Calu3 (cell line): ENCODE measurements around the gene SCARF2. TPM values are rescaled to one million over a fixed set of nuclear protein-coding genes. Genes with fewer than 3 reads are reported as not detected.

Experiments
- BruUV-seq: library from RNA; stranded (reverse); fragments of 400-500 nt; replicated peaks from 2 replicates; lab custom pipeline; 2021; lab: Mats Ljungman, UMichigan
- CTCF ChIA-PET: fragments of 300-600 bp; sonication (Branson Sonifier 250); formaldehyde crosslinking; loops from one replicate; lab custom pipeline; 2022; ENCODE audit warnings: antibody characterized with exemption; lab: Charles Lee
- DNase-seq: peaks from one replicate; pipeline ENCODE4 v3.0.0; 2022
- H3K27ac Mint-ChIP-seq: one replicate; pipeline ENCODE4 v1.8.0; 2022; ENCODE audit warnings: mixed read lengths; ENCODE audit not compliant: unreplicated experiment
- H3K27me3 Mint-ChIP-seq: one replicate; pipeline ENCODE4 v1.8.0; 2022; ENCODE audit warnings: mixed read lengths; ENCODE audit not compliant: unreplicated experiment
- H3K36me3 Mint-ChIP-seq: one replicate; pipeline ENCODE4 v1.8.0; 2022; ENCODE audit warnings: mild to moderate bottlenecking, moderate library complexity, mixed read lengths; ENCODE audit not compliant: insufficient read depth, unreplicated experiment
- H3K4me1 Mint-ChIP-seq: one replicate; pipeline ENCODE4 v1.8.0; 2022; ENCODE audit warnings: mild to moderate bottlenecking, low read depth, mixed read lengths; ENCODE audit not compliant: unreplicated experiment
- H3K4me3 Mint-ChIP-seq: one replicate; pipeline ENCODE4 v1.8.0; 2022; ENCODE audit warnings: mild to moderate bottlenecking, low read depth, moderate library complexity, mixed read lengths; ENCODE audit not compliant: unreplicated experiment
- H3K9me3 Mint-ChIP-seq: one replicate; pipeline ENCODE4 v1.8.0; 2022; ENCODE audit warnings: low read depth, mixed read lengths; ENCODE audit not compliant: unreplicated experiment
- intact Hi-C: fragments of 100-400 bp; cut with micrococcal nuclease; formaldehyde crosslinking; loops from one replicate; pipeline ENCODE4 v1.10.0; 2022; ENCODE audit not compliant: unreplicated experiment
- total RNA-seq: library from RNA; stranded (reverse); gene quantifications from 2 replicates; pipeline ENCODE4 v1.2.3, GENCODE V29; 2022
- TF ChIP-seq, protein P1 (sequence below): fragments of 200-600 bp; IDR thresholded peaks from one replicate; pipeline ENCODE4 v1.8.0; 2022; ENCODE audit warnings: antibody characterized with exemption; ENCODE audit not compliant: unreplicated experiment

The SCARF2 gene
- total RNA-seq, 1 experiment from 2014 or later, result 0.68 TPM

DNA sequence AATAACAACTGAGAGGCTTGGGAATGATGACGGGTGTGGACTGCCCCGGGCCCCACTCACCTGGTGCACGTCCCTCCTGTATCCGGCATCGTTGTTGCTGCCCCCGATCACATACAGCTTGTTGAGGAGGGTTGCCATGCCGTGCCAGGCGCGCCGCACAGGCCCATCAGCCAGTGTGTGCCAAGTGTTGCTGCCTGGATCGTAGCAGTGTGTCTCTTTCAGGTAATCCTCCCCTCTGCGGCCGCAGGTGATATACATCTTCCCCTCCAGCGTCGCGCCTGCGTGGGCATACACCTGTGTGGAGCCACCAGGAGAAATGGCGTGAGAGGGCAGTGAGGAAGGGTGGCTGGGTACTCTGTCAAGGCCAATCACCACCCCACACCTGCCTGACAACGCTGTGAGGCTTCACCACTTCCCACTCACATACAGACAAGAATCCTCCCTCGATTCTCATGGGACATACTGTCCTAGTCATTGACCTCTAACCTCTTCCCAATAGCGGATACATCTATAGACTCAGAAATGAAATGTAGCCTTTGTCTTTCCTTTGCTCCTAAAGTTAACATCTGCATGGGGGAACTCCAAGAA is 8.9 kb upstream of the SCARF2 start:
- no peak overlapping the region for H3K4me3 Mint-ChIP-seq
- intact Hi-C loops, result no loop called here
- no TSS peak for BruUV-seq
- H3K27ac Mint-ChIP-seq, result no peak overlapping the region
- H3K27me3 Mint-ChIP-seq, result no peaks in the 10 kb centered on the region
- TF ChIP-seq, protein P1, sequence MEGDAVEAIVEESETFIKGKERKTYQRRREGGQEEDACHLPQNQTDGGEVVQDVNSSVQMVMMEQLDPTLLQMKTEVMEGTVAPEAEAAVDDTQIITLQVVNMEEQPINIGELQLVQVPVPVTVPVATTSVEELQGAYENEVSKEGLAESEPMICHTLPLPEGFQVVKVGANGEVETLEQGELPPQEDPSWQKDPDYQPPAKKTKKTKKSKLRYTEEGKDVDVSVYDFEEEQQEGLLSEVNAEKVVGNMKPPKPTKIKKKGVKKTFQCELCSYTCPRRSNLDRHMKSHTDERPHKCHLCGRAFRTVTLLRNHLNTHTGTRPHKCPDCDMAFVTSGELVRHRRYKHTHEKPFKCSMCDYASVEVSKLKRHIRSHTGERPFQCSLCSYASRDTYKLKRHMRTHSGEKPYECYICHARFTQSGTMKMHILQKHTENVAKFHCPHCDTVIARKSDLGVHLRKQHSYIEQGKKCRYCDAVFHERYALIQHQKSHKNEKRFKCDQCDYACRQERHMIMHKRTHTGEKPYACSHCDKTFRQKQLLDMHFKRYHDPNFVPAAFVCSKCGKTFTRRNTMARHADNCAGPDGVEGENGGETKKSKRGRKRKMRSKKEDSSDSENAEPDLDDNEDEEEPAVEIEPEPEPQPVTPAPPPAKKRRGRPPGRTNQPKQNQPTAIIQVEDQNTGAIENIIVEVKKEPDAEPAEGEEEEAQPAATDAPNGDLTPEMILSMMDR, result no peak
- CTCF ChIA-PET, result no interaction called here
- no peaks in the 10 kb centered on the region for H3K9me3 Mint-ChIP-seq
- no peaks in the 10 kb centered on the region for H3K4me1 Mint-ChIP-seq
- H3K36me3 Mint-ChIP-seq, result no peaks in the 10 kb centered on the region
- DNase-seq, result no peak

GRCh38 chr22:20444325-20444724 is 6.7 kb upstream of the SCARF2 start:
- TF ChIP-seq, protein P1, result no peak
- no TSS peak for BruUV-seq
- CTCF ChIA-PET, result interaction anchor here (0.7 kb wide), 1 partner anchor 120 kb away, joined by 3 read pairs; no protein-coding TSS in a partner anchor
- intact Hi-C loops, result no loop called here
- Mint-ChIP-seq H3K27ac (no peak overlapping the region), H3K36me3 (no peaks in the 10 kb centered on the region), H3K4me1 (no peaks in the 10 kb centered on the region), H3K27me3 (peaks cover 2% of the 10 kb centered on the region), H3K4me3 (no peak overlapping the region), H3K9me3 (no peaks in the 10 kb centered on the region)
- no peak for DNase-seq

- CTCF ChIA-PET, result no interaction called here
- Mint-ChIP-seq H3K27ac (no peak overlapping the region), H3K27me3 (peaks cover 18% of the 10 kb centered on the region), H3K4me1 (no peaks in the 10 kb centered on the region), H3K4me3 (no peak overlapping the region), H3K36me3 (peaks cover 5% of the 10 kb centered on the region), H3K9me3 (no peaks in the 10 kb centered on the region)
- no TSS peak for BruUV-seq
- intact Hi-C loops, result no loop called here
- TF ChIP-seq, protein P1, result no peak
- no peak for DNase-seq
Measured at GRCh38 chr22:20442485-20443284, 5.1 kb upstream of the SCARF2 start.

DNA sequence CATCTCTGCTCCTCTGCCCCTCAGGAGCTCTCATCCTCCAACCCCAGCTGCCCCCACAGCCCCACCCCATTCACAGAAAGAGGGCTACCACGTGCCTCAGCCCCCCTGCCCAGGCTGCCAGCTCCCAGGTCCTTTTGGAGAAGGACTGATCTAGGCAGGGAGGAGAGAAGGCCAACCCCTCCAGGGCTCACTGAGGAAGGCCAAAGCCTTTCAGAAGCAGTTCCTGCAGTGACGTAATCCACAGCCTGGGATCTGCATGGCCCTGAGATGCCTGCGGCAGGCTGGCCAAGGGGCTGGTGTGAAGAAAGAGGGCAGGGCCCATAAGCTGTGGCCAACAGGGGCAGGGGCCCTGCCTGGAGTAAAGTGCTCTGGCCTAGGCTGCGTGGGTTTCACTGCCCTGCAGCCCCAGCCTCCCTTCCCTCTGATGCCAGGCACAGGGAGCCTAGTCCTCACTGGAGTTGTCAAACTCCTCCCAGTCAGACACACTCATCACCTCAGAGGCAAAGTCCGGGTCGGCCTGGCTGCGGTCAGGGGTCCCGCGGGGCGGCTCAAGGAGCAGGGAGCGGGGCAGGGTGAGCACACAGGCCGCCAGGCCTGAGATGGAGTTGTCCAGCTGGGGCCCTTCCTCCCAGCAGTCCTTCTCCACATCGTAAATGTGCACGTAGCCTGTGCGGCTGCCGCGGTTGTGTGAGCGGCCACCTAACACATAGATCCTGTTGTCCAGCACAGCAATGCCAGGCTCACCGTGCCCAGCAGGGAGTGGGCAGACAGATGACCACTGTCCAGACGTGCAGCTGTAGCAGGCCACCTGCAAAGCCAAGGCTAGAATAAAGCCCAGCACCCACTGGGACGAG is 4.2 kb upstream of the SCARF2 start:
- Mint-ChIP-seq H3K4me1 (peaks cover 6% of the 10 kb centered on the region), H3K27ac (no peak overlapping the region), H3K4me3 (no peak overlapping the region), H3K9me3 (no peaks in the 10 kb centered on the region), H3K27me3 (peaks cover 27% of the 10 kb centered on the region), H3K36me3 (peaks cover 9% of the 10 kb centered on the region)
- intact Hi-C loops, result no loop called here
- DNase-seq, result no peak
- BruUV-seq, result no TSS peak
- CTCF ChIA-PET, result no interaction called here
- TF ChIP-seq, protein P1, result no peak
